Esophagus squamous epithelium (tissue), 5 donors: ENCODE measurements around the gene GANC. TPM values are rescaled to one million over a fixed set of nuclear protein-coding genes. Genes with fewer than 3 reads are reported as not detected.
A peak's percentile ranks its signal among the peaks of the same experiment; 100 is the strongest.
"Not testable (repeated sequence)": the region's sequence is repeated elsewhere in the genome, so short reads cannot be mapped to it uniquely, and the experiment has no call there.

Source experiments
- DNase-seq: peaks from one replicate; lab custom pipeline; 2025; lab: John Stamatoyannopoulos, UW
- H3K27ac ChIP-seq, 4 donors: fragments of 200-600 bp; sonication (generic); one replicate each; pipeline ENCODE4 v1.5.1; 2016 to 2019; ENCODE audit warnings: mild to moderate bottlenecking in 1 of 4
- H3K27me3 ChIP-seq, 4 donors: fragments of 200-600 bp; sonication (generic); 1 replicate in 3 of 4; 2 replicates in 1 of 4; pipeline versions ENCODE4 v1.5.1 to v1.6.0; 2017 to 2021; ENCODE audit warnings: antibody characterized with exemption in 1 of 4
- H3K36me3 ChIP-seq, 3 donors: fragments of 200-600 bp; sonication (generic); one replicate each; pipeline ENCODE4 v1.5.1; 2016 to 2019
- H3K4me1 ChIP-seq, 3 donors: fragments of 200-600 bp; sonication (generic); one replicate each; pipeline ENCODE4 v1.5.1; 2017 to 2019
- H3K4me3 ChIP-seq, 4 donors: fragments of 200-600 bp; sonication (generic); 1 replicate in 3 of 4; 2 replicates in 1 of 4; pipeline ENCODE4 v1.5.1; 2016 to 2019; ENCODE audit warnings: mild to moderate bottlenecking in 2 of 4, moderate library complexity in 1 of 4
- H3K9me3 ChIP-seq, 3 donors: fragments of 200-600 bp; sonication (generic); one replicate each; pipeline ENCODE4 v1.5.1; 2016 to 2019
- POLR2A ChIP-seq, 4 donors: fragments of 450-650 bp; IDR thresholded peaks; one replicate each; pipeline ENCODE4 v1.6.1; 2017; ENCODE audit warnings: antibody characterized with exemption in 4 of 4, mild to moderate bottlenecking in 4 of 4, moderate library complexity in 3 of 4
- WGBS, 2 donors: methylation state at CpG; one replicate each; pipeline ENCODE4 v1.1.5; 2018; 5-methylcytosine and 5-hydroxymethylcytosine counted together
- intact Hi-C: fragments of 100-400 bp; cut with DNase I; formaldehyde crosslinking; loops from one replicate; pipeline ENCODE4 v1.15.0; 2022
- total RNA-seq, 4 donors: library from RNA; depleted of rRNA; stranded (reverse); fragments of >200 nt; gene quantifications; one replicate each; pipeline ENCODE4 v1.1.0, GENCODE V29; 2016
- TF ChIP-seq, protein P1 (sequence below), 6 experiments: fragments of 450-650 bp in 4 of 6; fragments of 200-600 bp in 2 of 6; sonication (generic) in 2 of 6; IDR thresholded peaks; one replicate each; pipeline ENCODE4 v1.5.1; 2016 to 2019; ENCODE audit warnings: antibody characterized with exemption in 6 of 6, mild to moderate bottlenecking in 4 of 6, moderate library complexity in 4 of 6
- donor health status: DM: yes; HTN: yes; CAD: no.

GANC gene, protein sequence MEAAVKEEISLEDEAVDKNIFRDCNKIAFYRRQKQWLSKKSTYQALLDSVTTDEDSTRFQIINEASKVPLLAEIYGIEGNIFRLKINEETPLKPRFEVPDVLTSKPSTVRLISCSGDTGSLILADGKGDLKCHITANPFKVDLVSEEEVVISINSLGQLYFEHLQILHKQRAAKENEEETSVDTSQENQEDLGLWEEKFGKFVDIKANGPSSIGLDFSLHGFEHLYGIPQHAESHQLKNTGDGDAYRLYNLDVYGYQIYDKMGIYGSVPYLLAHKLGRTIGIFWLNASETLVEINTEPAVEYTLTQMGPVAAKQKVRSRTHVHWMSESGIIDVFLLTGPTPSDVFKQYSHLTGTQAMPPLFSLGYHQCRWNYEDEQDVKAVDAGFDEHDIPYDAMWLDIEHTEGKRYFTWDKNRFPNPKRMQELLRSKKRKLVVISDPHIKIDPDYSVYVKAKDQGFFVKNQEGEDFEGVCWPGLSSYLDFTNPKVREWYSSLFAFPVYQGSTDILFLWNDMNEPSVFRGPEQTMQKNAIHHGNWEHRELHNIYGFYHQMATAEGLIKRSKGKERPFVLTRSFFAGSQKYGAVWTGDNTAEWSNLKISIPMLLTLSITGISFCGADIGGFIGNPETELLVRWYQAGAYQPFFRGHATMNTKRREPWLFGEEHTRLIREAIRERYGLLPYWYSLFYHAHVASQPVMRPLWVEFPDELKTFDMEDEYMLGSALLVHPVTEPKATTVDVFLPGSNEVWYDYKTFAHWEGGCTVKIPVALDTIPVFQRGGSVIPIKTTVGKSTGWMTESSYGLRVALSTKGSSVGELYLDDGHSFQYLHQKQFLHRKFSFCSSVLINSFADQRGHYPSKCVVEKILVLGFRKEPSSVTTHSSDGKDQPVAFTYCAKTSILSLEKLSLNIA (N-terminal part only)
- 10 to 100 TPM; 15.0 to 29.1 (median 21.9) TPM for total RNA-seq

DNA sequence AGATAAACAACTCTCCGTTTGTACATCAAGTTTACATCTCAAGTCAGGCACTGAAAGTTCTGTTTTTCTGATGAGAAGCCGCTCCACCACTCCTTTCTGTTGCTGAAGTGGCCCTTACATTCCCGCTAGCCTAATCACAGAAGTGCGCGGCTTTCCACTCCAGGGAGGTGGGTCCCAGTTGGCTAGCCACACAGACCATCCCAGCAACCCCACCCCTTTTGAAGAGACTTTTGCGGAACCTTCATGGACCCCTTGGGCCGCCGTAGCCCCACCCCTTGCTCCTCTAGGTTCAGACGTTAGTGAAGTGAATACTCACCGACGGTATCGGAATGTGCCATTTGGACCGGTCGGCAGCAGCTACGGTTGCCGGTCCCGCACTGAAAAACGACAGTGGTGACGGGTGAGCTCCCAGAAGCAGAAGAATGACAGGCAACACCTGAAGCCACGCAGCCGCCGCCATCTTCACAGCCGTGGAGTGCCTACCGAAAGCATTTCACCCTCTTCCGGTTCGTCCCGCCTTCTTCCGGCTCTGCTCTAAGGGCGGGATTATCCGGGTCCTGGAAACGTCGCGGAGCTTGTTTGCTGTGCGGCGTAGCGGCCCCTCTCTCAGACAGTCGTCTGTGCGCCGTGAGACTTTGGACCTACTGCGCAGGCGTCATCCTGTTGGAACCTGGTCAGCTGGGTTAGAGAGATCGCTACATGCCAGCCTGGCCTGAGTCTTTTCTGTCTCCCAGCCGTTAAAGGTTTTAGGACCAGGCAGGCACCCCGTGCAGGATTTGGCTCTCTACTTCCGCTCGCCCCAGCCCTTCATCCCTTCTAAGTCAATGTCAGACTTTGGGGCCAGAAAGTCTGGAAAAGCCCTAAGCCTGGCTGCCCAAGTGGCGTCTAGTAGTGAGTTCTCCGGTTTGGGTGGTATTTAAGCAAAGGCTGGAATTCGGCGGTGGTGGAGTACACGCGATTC, at the start of gene GANC, which contains the start of gene TMEM87A:
GANC (plus strand) TSS at position 263 of the 961 bp plus-strand sequence. CDS start 1,281 bp downstream, outside the sequence.
TMEM87A (minus strand) TSS at position 495 of the 961 bp plus-strand sequence; CDS start at position 460, 35 bp downstream.
- H3K27ac ChIP-seq: peak within 1 kb of the TSS; percentile 98 to 99 (median 99)
- intact Hi-C loops: no loop called here
- no peaks in the 10 kb centered on the region for H3K27me3 ChIP-seq
- peak within 1 kb of the TSS; percentile 65 to 91 (median 80) for H3K4me3 ChIP-seq
- H3K4me1 ChIP-seq: peaks cover 20 to 67% (median 22%) of the 10 kb centered on the region in 3 donors
- TF ChIP-seq, protein P1, sequence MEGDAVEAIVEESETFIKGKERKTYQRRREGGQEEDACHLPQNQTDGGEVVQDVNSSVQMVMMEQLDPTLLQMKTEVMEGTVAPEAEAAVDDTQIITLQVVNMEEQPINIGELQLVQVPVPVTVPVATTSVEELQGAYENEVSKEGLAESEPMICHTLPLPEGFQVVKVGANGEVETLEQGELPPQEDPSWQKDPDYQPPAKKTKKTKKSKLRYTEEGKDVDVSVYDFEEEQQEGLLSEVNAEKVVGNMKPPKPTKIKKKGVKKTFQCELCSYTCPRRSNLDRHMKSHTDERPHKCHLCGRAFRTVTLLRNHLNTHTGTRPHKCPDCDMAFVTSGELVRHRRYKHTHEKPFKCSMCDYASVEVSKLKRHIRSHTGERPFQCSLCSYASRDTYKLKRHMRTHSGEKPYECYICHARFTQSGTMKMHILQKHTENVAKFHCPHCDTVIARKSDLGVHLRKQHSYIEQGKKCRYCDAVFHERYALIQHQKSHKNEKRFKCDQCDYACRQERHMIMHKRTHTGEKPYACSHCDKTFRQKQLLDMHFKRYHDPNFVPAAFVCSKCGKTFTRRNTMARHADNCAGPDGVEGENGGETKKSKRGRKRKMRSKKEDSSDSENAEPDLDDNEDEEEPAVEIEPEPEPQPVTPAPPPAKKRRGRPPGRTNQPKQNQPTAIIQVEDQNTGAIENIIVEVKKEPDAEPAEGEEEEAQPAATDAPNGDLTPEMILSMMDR (IDR thresholded peaks at IDR 0.05): no peak
- TF ChIP-seq POLR2A (IDR thresholded peaks at IDR 0.05): peak in 3 of 4 donors; percentile 53 to 92 (median 83)
- H3K36me3 ChIP-seq: peaks cover 0 to 22% (median 0%) of the 10 kb centered on the region in 3 donors
- no peaks in the 10 kb centered on the region for H3K9me3 ChIP-seq
- 0 to 1% methylated on average over 15 to 21 of the region's 52 CpGs for WGBS, 2 donors
- DNase-seq: peak; percentile 84

DNA sequence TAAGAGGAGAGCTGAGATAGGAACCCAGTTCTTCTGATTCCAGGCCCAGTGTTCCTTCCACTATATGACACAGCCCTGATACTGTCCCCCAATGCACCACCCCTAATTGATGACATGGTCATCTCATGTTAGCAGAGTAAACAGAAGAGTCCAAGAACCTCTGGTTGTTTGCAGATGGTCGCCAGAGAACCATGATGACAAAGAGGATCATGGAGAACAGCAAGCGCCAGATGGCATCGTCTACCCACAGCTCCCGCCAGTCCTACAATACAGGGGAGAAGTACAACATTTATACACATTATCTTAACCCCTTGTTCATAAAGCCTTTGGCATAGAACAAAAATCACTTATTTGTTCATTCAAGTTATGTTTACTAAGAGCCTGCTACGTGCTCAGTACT, 46.4 kb upstream of the GANC start:
- intact Hi-C loops: no loop called here
- Histone ChIP-seq H3K27ac (no peak overlapping the region), H3K36me3 (peaks cover 8 to 99% (median 27%) of the 10 kb centered on the region in 3 donors), H3K4me3 (no peak overlapping the region), H3K27me3 (no peaks in the 10 kb centered on the region), H3K9me3 (no peaks in the 10 kb centered on the region), H3K4me1 (no peaks in the 10 kb centered on the region)
- no peak for DNase-seq
- WGBS, 2 donors: 85 to 94% methylated on average over 5 of the region's 5 CpGs
- TF ChIP-seq POLR2A (IDR thresholded peaks at IDR 0.05): no peak
- TF ChIP-seq, protein P1 (IDR thresholded peaks at IDR 0.05): no peak

DNA sequence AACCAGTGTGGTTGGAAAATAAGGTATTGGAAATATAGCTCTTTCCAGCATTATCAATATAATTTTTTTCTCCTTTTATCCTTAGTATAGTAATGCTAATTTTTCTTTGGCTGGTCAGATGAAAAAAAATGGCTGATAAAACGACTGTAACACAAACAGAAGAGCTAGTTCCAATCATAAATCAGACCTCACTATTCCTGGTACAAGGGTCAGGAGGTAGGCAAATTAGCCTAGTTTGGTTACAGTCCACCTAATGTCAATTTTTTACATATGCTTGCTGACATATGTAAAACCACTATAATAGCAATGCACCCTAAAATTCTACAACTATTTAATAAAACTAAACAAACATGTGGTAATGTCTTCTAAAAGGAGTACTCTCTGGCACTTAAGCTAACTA, 45.0 kb upstream of the GANC start:
- TF ChIP-seq, protein P1 (IDR thresholded peaks at IDR 0.05): no peak
- TF ChIP-seq POLR2A (IDR thresholded peaks at IDR 0.05): no peak
- Histone ChIP-seq H3K27ac (no peak overlapping the region), H3K4me3 (no peak overlapping the region), H3K9me3 (no peaks in the 10 kb centered on the region), H3K4me1 (no peaks in the 10 kb centered on the region), H3K36me3 (peaks cover 8 to 99% (median 27%) of the 10 kb centered on the region in 3 donors), H3K27me3 (no peaks in the 10 kb centered on the region)
- DNase-seq: no peak
- 52 to 85% methylated on average over 1 of the region's 1 CpG for WGBS, 2 donors
- intact Hi-C loops: no loop called here

DNA sequence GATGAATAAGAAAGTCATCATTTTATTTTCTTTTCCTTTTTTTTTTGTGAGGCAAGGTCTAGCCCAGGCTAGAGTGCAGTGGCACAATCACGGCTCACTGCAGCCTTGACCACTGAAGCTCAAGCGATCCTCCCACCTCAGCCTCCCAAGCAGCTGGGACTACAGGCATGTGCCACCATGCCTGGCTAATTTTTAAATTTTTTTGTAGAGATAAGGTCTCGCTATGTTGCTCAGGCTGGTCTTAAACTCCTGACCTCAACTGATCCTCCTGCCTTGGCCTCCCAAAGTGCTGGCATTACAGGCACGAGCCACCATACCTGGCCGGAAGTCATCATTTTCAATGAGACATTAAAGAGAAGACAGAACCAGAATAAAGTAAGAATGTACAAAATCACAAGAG, 44.0 kb upstream of the GANC start:
- H3K27ac ChIP-seq, H3K9me3 ChIP-seq, DNase-seq, H3K27me3 ChIP-seq, intact Hi-C loops, H3K4me3 ChIP-seq, H3K4me1 ChIP-seq: not testable (repeated sequence)
- peaks cover 8 to 99% (median 26%) of the 10 kb centered on the region in 3 donors for H3K36me3 ChIP-seq
- 100% methylated on average over 4 to 5 of the region's 5 CpGs for WGBS, 2 donors

DNA sequence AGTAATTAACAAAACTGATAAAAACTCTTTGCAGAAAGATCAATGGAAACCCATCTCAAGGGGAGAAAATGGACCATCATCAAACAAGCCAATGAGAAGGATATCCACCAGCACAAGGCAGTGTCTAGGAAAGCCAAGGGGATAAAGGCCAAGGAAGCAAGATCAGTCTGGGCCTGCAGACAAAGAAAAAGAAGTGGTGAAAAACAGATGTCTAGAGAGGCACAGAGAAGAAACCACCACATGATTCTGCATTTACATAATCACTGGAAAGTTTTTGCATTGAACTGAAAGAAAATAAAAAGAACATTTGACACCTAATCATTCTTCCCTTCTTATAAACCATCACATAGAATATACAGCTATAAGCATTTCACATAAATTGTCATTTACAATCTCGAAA, 41.9 kb upstream of the GANC start:
- no peaks in the 10 kb centered on the region for H3K9me3 ChIP-seq
- H3K27ac ChIP-seq: no peak overlapping the region
- H3K4me1 ChIP-seq: no peaks in the 10 kb centered on the region
- DNase-seq: no peak
- 87 to 97% methylated on average over 1 of the region's 1 CpG for WGBS, 2 donors
- H3K27me3 ChIP-seq: no peaks in the 10 kb centered on the region
- intact Hi-C loops: no loop called here
- no peak for TF ChIP-seq POLR2A (IDR thresholded peaks at IDR 0.05)
- TF ChIP-seq, protein P1 (IDR thresholded peaks at IDR 0.05): no peak
- H3K36me3 ChIP-seq: peaks cover 0 to 99% (median 20%) of the 10 kb centered on the region in 3 donors
- no peak overlapping the region for H3K4me3 ChIP-seq
